Measurements from ENCODE around the gene DEFB114. TPM values are rescaled to one million over a fixed set of nuclear protein-coding genes. Genes with fewer than 3 reads are reported as not detected.

DEFB114 gene
- not detected for total RNA-seq
- not detected for polyA plus RNA-seq
- long read RNA-seq, donor 1, result 0 reads
- long read RNA-seq, donor 2, result 0 reads
- long read RNA-seq, donor 3, result 0 reads

DNA sequence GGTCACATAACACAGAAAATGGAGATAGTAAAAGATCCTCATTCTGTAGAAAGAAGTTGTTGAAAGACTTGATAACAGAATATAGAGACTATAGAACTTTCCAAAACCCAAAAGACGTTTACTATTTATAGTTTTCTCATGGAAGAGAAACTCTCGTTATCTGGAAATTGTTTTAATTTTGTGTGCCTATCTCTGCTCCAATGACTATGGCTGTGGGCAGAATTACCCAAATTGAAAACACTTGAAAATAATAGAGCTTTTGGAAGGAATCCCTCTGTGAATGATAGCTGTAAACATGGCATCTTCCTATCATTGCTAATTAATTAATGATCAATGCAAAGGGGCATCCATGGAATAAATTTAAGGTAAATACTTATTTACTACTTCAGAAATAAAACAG is at the start of gene DEFB114:
Gene DEFB114 (minus strand): TSS at position 101 of the 400 bp plus-strand sequence. CDS start 59 bp downstream, at position 42.
- no peak within 1 kb of the TSS for H3K4me3 ChIP-seq
- intact Hi-C loops (cut with DNase I), result no loop called here
- ATAC-seq (no peak), DNase-seq (no peak)
- TF ChIP-seq POLR2A (IDR thresholded peaks at IDR 0.05), result no peak
- TF ChIP-seq, protein P1, sequence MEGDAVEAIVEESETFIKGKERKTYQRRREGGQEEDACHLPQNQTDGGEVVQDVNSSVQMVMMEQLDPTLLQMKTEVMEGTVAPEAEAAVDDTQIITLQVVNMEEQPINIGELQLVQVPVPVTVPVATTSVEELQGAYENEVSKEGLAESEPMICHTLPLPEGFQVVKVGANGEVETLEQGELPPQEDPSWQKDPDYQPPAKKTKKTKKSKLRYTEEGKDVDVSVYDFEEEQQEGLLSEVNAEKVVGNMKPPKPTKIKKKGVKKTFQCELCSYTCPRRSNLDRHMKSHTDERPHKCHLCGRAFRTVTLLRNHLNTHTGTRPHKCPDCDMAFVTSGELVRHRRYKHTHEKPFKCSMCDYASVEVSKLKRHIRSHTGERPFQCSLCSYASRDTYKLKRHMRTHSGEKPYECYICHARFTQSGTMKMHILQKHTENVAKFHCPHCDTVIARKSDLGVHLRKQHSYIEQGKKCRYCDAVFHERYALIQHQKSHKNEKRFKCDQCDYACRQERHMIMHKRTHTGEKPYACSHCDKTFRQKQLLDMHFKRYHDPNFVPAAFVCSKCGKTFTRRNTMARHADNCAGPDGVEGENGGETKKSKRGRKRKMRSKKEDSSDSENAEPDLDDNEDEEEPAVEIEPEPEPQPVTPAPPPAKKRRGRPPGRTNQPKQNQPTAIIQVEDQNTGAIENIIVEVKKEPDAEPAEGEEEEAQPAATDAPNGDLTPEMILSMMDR (IDR thresholded peaks at IDR 0.05), result no peak
- H3K9me3 ChIP-seq, result no peaks in the 10 kb centered on the region
- no peaks in the 10 kb centered on the region for H3K36me3 ChIP-seq
- 59 to 63% (median 61%) methylated on average over 2 of the region's 2 CpGs for WGBS, 4 donors
- no peaks in the 10 kb centered on the region for H3K4me1 ChIP-seq
- no peak within 1 kb of the TSS for H3K27ac ChIP-seq
- H3K27me3 ChIP-seq, result no peaks in the 10 kb centered on the region

- WGBS, 4 donors, result 79 to 85% (median 82%) methylated on average over 3 of the region's 3 CpGs
- DNase-seq, result no peak
Observed at GRCh38 chr6:50007819-50008218, 43.9 kb upstream of the DEFB114 start.

DNA sequence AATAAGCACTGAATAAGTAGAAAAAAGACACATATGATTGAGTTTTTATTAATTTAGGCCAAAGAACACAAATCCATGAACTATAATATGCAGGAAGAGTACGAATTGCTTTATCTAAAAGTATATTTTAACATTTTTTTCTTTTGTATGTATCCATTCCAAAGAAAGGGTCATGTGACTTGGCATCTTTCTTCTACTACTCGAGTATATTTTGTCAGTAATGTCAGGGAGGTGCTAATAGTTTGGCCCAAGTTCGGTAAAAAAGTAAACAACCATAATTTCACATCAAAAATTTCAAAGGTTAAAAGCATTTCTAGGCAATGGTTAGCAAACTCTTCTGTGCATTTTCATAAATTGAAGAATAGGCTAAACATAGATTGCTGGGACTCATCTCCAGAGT is 39.2 kb upstream of the DEFB114 start:
- Histone ChIP-seq H3K4me1 (no peaks in the 10 kb centered on the region), H3K9me3 (no peaks in the 10 kb centered on the region), H3K36me3 (no peaks in the 10 kb centered on the region), H3K27ac (no peak overlapping the region), H3K4me3 (no peak overlapping the region), H3K27me3 (no peaks in the 10 kb centered on the region)
- no peak for ATAC-seq
- WGBS, 4 donors, result 57 to 65% (median 60%) methylated on average over 3 of the region's 3 CpGs
- intact Hi-C loops (cut with DNase I), result no loop called here
- no peak for DNase-seq
- TF ChIP-seq, protein P1 (IDR thresholded peaks at IDR 0.05), result no peak
- TF ChIP-seq POLR2A (IDR thresholded peaks at IDR 0.05), result no peak

More at GRCh38 chr6:50007819-50008218, 43.9 kb upstream of the DEFB114 start:
- no peaks in the 10 kb centered on the region for H3K36me3 ChIP-seq
- no peak overlapping the region for H3K27ac ChIP-seq
- H3K4me1 ChIP-seq, result no peaks in the 10 kb centered on the region
- intact Hi-C loops (cut with DNase I), result no loop called here
- TF ChIP-seq, protein P1 (IDR thresholded peaks at IDR 0.05), result no peak
- TF ChIP-seq POLR2A (IDR thresholded peaks at IDR 0.05), result no peak
- no peak overlapping the region for H3K4me3 ChIP-seq
- H3K9me3 ChIP-seq, result no peaks in the 10 kb centered on the region
- ATAC-seq, result no peak
- no peaks in the 10 kb centered on the region for H3K27me3 ChIP-seq

DNA sequence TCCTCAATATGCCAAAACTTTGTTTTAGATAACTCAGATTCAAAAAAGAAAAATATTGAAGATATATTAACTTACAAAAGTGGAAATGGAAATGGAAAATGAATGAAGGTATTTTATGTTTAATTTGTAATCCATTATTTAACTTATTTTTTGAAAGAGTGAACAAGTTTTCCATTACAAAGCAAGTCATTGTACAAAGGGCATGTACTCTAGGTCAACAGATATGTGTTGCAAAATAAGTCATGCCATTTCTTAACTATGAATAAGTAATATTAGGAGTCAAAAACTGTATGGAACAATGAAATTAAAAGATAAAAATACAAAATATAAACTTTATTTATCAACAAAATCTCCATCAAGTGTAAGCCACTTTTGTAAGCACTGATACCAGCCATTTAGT is 31.3 kb upstream of the DEFB114 start:
- H3K9me3 ChIP-seq, result no peaks in the 10 kb centered on the region
- no peaks in the 10 kb centered on the region for H3K4me1 ChIP-seq
- no peaks in the 10 kb centered on the region for H3K27me3 ChIP-seq
- ATAC-seq, result no peak
- TF ChIP-seq, protein P1 (IDR thresholded peaks at IDR 0.05), result no peak
- TF ChIP-seq POLR2A (IDR thresholded peaks at IDR 0.05), result no peak
- H3K27ac ChIP-seq, result no peak overlapping the region
- no peak overlapping the region for H3K4me3 ChIP-seq
- no peak for DNase-seq
- no peaks in the 10 kb centered on the region for H3K36me3 ChIP-seq
- intact Hi-C loops (cut with DNase I), result no loop called here
